BLaER1 (cell line): ENCODE measurements around the gene CADM2.

Experiments used
- H3K27ac ChIP-seq: shearing (Covaris generic); formaldehyde crosslinking; 2 replicates; pipeline ENCODE4 v1.8.1; 2022
- H3K27me3 ChIP-seq: shearing (Covaris generic); formaldehyde crosslinking; 2 replicates; pipeline ENCODE4 v1.8.1; 2022
- H3K36me3 ChIP-seq: shearing (Covaris generic); formaldehyde crosslinking; 2 replicates; pipeline ENCODE4 v1.8.1; 2022
- H3K4me1 ChIP-seq: shearing (Covaris generic); formaldehyde crosslinking; 2 replicates; pipeline ENCODE4 v1.8.1; 2022
- H3K4me2 ChIP-seq: shearing (Covaris generic); formaldehyde crosslinking; 2 replicates; pipeline ENCODE4 v1.8.1; 2022
- H3K4me3 ChIP-seq: shearing (Covaris generic); formaldehyde crosslinking; 2 replicates; pipeline ENCODE4 v1.8.1; 2022
- H3K9ac ChIP-seq: shearing (Covaris generic); formaldehyde crosslinking; 2 replicates; pipeline ENCODE4 v1.8.1; 2022
- H3K9me3 ChIP-seq: shearing (Covaris generic); formaldehyde crosslinking; 2 replicates; pipeline ENCODE4 v1.8.1; 2022
- H4K20me1 ChIP-seq: shearing (Covaris generic); formaldehyde crosslinking; 2 replicates; pipeline ENCODE4 v1.8.1; 2022
- Cebpa-rat ChIP-seq: shearing (Covaris generic); IDR thresholded peaks from 2 replicates; pipeline ENCODE4 v1.8.1; 2022

CADM2 gene

GRCh38 chr3:85005946-85006345 is 47.2 kb downstream of the CADM2 start:
- Histone ChIP-seq H3K27ac (no peak overlapping the region), H4K20me1 (no peaks in the 10 kb centered on the region), H3K9ac (no peak overlapping the region), H3K4me3 (no peak overlapping the region), H3K36me3 (no peaks in the 10 kb centered on the region), H3K27me3 (no peaks in the 10 kb centered on the region), H3K4me1 (no peaks in the 10 kb centered on the region), H3K4me2 (no peak overlapping the region), H3K9me3 (no peaks in the 10 kb centered on the region)
- TF ChIP-seq Cebpa-rat, result no peak

- no peaks in the 10 kb centered on the region for H3K27me3 ChIP-seq
- H3K4me2 ChIP-seq, result no peak overlapping the region
- H3K27ac ChIP-seq, result no peak overlapping the region
- no peak overlapping the region for H3K4me3 ChIP-seq
- no peaks in the 10 kb centered on the region for H3K36me3 ChIP-seq
- no peaks in the 10 kb centered on the region for H3K4me1 ChIP-seq
- no peaks in the 10 kb centered on the region for H4K20me1 ChIP-seq
- H3K9ac ChIP-seq, result no peak overlapping the region
- H3K9me3 ChIP-seq, result no peaks in the 10 kb centered on the region
- TF ChIP-seq Cebpa-rat, result no peak
These were observed 48.7 kb downstream of the CADM2 start for GRCh38 chr3:85007195-85008094.

DNA sequence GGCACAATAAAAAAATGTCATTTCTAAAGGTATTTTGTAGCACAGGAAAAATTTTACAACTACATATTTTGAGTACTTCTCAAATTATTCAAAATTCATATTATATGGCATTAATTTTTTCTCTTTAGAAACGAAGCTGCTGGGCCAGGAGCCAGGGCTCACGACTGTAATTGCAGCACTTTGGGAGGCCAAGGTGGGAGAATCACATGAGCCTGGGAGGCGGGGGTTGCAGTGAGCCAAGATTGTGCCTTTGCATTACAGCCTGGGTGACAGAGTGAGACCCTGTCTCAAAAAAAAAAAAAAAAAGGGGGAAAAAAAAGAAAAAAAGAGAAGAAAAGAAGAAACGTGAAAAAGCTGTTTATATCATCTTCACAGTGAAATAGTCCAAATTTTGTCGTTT is 62.0 kb downstream of the CADM2 start:
- TF ChIP-seq Cebpa-rat, result no peak
- no peaks in the 10 kb centered on the region for H3K4me1 ChIP-seq
- no peaks in the 10 kb centered on the region for H3K36me3 ChIP-seq
- H3K27me3 ChIP-seq, result no peaks in the 10 kb centered on the region
- H3K27ac ChIP-seq, result no peak overlapping the region
- no peak overlapping the region for H3K4me2 ChIP-seq
- no peak overlapping the region for H3K4me3 ChIP-seq
- H4K20me1 ChIP-seq, result no peaks in the 10 kb centered on the region
- no peaks in the 10 kb centered on the region for H3K9me3 ChIP-seq
- H3K9ac ChIP-seq, result no peak overlapping the region

DNA sequence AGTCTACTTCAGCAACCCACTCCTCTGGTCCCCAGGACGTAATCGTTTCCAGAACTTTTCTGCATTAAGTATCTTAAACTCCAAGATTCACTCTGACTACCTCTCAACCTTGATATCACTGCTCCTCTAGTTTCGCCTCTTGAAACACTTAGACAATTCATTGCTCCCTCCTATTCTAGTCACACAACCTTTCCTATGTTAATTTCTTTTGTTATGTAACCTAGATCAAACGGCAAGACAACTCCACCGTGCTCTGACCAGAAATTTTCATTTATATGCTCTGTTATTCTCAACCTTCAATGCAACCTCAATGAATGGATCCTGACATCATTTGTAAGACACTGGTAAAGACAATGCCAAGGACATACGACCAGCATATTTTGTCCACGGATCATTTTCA is 71.3 kb downstream of the CADM2 start:
- no peak overlapping the region for H3K9ac ChIP-seq

GRCh38 chr3:85037203-85037602 is 78.4 kb downstream of the CADM2 start:
- H4K20me1 ChIP-seq, result no peaks in the 10 kb centered on the region
- H3K9ac ChIP-seq, result no peak overlapping the region
- TF ChIP-seq Cebpa-rat, result no peak
- no peaks in the 10 kb centered on the region for H3K4me1 ChIP-seq
- no peak overlapping the region for H3K4me2 ChIP-seq
- H3K27me3 ChIP-seq, result no peaks in the 10 kb centered on the region
- H3K4me3 ChIP-seq, result no peak overlapping the region
- no peaks in the 10 kb centered on the region for H3K36me3 ChIP-seq
- H3K9me3 ChIP-seq, result no peaks in the 10 kb centered on the region
- no peak overlapping the region for H3K27ac ChIP-seq

More for the DNA sequence above, 71.3 kb downstream of the CADM2 start:
- no peak for TF ChIP-seq Cebpa-rat
- Histone ChIP-seq H3K27ac (no peak overlapping the region), H3K4me1 (no peaks in the 10 kb centered on the region), H3K9me3 (no peaks in the 10 kb centered on the region), H3K4me2 (no peak overlapping the region), H3K27me3 (no peaks in the 10 kb centered on the region), H3K36me3 (no peaks in the 10 kb centered on the region), H4K20me1 (no peaks in the 10 kb centered on the region), H3K4me3 (no peak overlapping the region)

GRCh38 chr3:85041001-85041400 is 82.2 kb downstream of the CADM2 start:
- Histone ChIP-seq H3K9me3 (no peaks in the 10 kb centered on the region), H3K36me3 (no peaks in the 10 kb centered on the region), H4K20me1 (no peaks in the 10 kb centered on the region), H3K9ac (no peak overlapping the region), H3K27me3 (no peaks in the 10 kb centered on the region), H3K4me2 (no peak overlapping the region), H3K4me3 (no peak overlapping the region), H3K4me1 (no peaks in the 10 kb centered on the region), H3K27ac (no peak overlapping the region)
- no peak for TF ChIP-seq Cebpa-rat

DNA sequence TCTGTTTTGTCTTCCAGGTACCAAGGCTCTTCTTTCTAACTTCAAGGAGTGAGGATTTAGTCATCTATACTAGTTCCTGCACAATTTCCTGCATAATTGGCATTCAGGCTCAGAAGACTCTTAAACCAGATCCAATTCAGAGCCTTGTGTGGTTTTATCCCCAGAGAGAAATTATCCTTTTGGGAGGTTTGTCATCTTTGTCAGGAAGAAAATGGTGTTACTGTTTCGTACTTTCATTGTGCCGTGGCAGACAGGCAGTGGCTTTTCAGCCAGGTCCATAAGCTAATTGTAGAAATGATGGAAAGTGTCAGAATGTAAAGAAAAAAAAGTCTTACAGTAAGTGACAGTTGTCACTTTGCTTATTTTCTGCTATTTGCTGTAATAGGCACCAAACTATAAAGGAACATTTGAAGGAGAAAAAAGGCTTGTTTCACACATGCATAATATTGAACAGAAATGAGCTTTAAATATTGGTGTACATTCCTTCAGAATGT is 82.8 kb downstream of the CADM2 start:
- no peaks in the 10 kb centered on the region for H3K36me3 ChIP-seq
- H3K9ac ChIP-seq, result no peak overlapping the region
- no peak overlapping the region for H3K4me2 ChIP-seq
- no peaks in the 10 kb centered on the region for H3K9me3 ChIP-seq
- H3K4me1 ChIP-seq, result no peaks in the 10 kb centered on the region
- no peaks in the 10 kb centered on the region for H3K27me3 ChIP-seq
- no peaks in the 10 kb centered on the region for H4K20me1 ChIP-seq
- no peak for TF ChIP-seq Cebpa-rat
- H3K27ac ChIP-seq, result no peak overlapping the region
- no peak overlapping the region for H3K4me3 ChIP-seq

- no peaks in the 10 kb centered on the region for H3K27me3 ChIP-seq
- H3K36me3 ChIP-seq, result no peaks in the 10 kb centered on the region
- no peak overlapping the region for H3K27ac ChIP-seq
- no peaks in the 10 kb centered on the region for H3K4me1 ChIP-seq
- no peak overlapping the region for H3K9ac ChIP-seq
- H4K20me1 ChIP-seq, result no peaks in the 10 kb centered on the region
- no peak overlapping the region for H3K4me2 ChIP-seq
- TF ChIP-seq Cebpa-rat, result no peak
- no peaks in the 10 kb centered on the region for H3K9me3 ChIP-seq
- no peak overlapping the region for H3K4me3 ChIP-seq
These were observed 92.0 kb downstream of the CADM2 start for GRCh38 chr3:85050821-85051220.

GRCh38 chr3:85051786-85052185 is 93.0 kb downstream of the CADM2 start:
- Histone ChIP-seq H3K27me3 (no peaks in the 10 kb centered on the region), H3K4me3 (no peak overlapping the region), H3K4me2 (no peak overlapping the region), H4K20me1 (no peaks in the 10 kb centered on the region), H3K27ac (no peak overlapping the region), H3K36me3 (no peaks in the 10 kb centered on the region), H3K9me3 (no peaks in the 10 kb centered on the region), H3K9ac (no peak overlapping the region), H3K4me1 (no peaks in the 10 kb centered on the region)
- TF ChIP-seq Cebpa-rat, result no peak

DNA sequence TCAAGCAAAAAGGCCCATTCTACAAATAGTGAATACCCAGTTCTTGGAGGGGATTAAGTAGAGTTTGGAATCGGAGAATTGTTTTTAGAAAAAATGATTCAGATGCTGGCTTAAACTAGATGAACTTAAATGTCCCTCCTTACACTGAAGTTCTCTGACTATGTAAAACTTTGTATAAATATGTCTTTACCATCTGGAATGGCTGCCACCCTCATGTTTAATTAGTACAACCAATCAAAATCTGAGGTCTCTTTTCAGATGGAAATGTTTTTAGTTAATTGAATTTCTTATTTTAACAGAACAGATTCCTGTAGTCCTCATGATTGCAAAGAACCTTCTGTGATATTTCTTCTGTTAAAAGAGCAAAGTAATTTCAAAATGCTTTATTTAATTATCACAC is 94.8 kb downstream of the CADM2 start:
- no peaks in the 10 kb centered on the region for H3K9me3 ChIP-seq
- no peak for TF ChIP-seq Cebpa-rat
- H3K9ac ChIP-seq, result no peak overlapping the region
- no peaks in the 10 kb centered on the region for H3K4me1 ChIP-seq
- H3K4me3 ChIP-seq, result no peak overlapping the region
- no peak overlapping the region for H3K4me2 ChIP-seq
- H4K20me1 ChIP-seq, result no peaks in the 10 kb centered on the region
- H3K27ac ChIP-seq, result no peak overlapping the region
- no peaks in the 10 kb centered on the region for H3K27me3 ChIP-seq
- no peaks in the 10 kb centered on the region for H3K36me3 ChIP-seq
